Loucy (cell line): ENCODE results near the gene PLVAP.

Experiments
- H2AFZ ChIP-seq: fragments of 200-600 bp; sonication (generic); 2 replicates; pipeline ENCODE4 v1.6.0; 2016; ENCODE audit warnings: antibody characterized with exemption, mild to moderate bottlenecking, low read length, moderate library complexity
- H3F3A ChIP-seq: fragments of 200-600 bp; 2 replicates; pipeline ENCODE4 v1.6.0; 2016; ENCODE audit warnings: antibody characterized with exemption, low read depth, mild to moderate bottlenecking
- H3K27me3 ChIP-seq: fragments of 200-600 bp; sonication (generic); 2 replicates; pipeline ENCODE4 v1.6.1; 2014; ENCODE audit warnings: low read length, mild to moderate bottlenecking; ENCODE audit not compliant: insufficient read depth, poor library complexity, severe bottlenecking
- H3K36me3 ChIP-seq: fragments of 200-600 bp; sonication (generic); 2 replicates; pipeline ENCODE4 v1.6.1; 2016; ENCODE audit warnings: low read length; ENCODE audit not compliant: insufficient read depth
- H3K4me1 ChIP-seq: fragments of 200-600 bp; sonication (generic); 2 replicates; pipeline ENCODE4 v1.5.1; 2014; ENCODE audit warnings: low read length, mild to moderate bottlenecking; ENCODE audit not compliant: insufficient read depth, poor library complexity, severe bottlenecking
- H3K4me2 ChIP-seq: fragments of 200-600 bp; sonication (generic); 2 replicates; pipeline ENCODE4 v1.6.0; 2014; ENCODE audit warnings: antibody characterized with exemption, low read length, low read depth, mild to moderate bottlenecking; ENCODE audit not compliant: poor library complexity, severe bottlenecking
- H3K4me3 ChIP-seq: fragments of 200-600 bp; sonication (generic); 2 replicates; pipeline ENCODE4 v1.5.1; 2014; ENCODE audit warnings: low read length, mild to moderate bottlenecking, mixed read lengths; ENCODE audit not compliant: poor library complexity, severe bottlenecking
- H3K79me2 ChIP-seq: fragments of 200-600 bp; sonication (generic); 2 replicates; pipeline ENCODE4 v1.6.1; 2014; ENCODE audit warnings: low read length; ENCODE audit not compliant: insufficient read depth
- H3K9ac ChIP-seq: fragments of 200-600 bp; sonication (generic); 2 replicates; pipeline ENCODE4 v1.6.0; 2014; ENCODE audit warnings: mild to moderate bottlenecking, low read depth, low read length, moderate library complexity; ENCODE audit not compliant: poor library complexity, severe bottlenecking
- H3K9me2 ChIP-seq: fragments of 200-600 bp; sonication (generic); replicated peaks from 2 replicates; pipeline ENCODE4 v1.6.1; 2016; ENCODE audit warnings: low read depth, low read length, mixed read lengths
- H3K9me3 ChIP-seq: fragments of 200-600 bp; sonication (generic); 2 replicates; pipeline ENCODE4 v1.6.1; 2014; ENCODE audit warnings: mild to moderate bottlenecking, antibody characterized with exemption, low read length, low read depth; ENCODE audit not compliant: insufficient read depth
- H4K20me1 ChIP-seq: fragments of 200-600 bp; sonication (generic); 2 replicates; pipeline ENCODE4 v1.6.0; 2014; ENCODE audit warnings: antibody characterized with exemption, low read length, mild to moderate bottlenecking; ENCODE audit not compliant: insufficient read depth, poor library complexity, severe bottlenecking
- EZH2phosphoT487 ChIP-seq: fragments of 200-600 bp; IDR thresholded peaks from 2 replicates; pipeline ENCODE4 v1.6.1; 2018; ENCODE audit warnings: antibody characterized with exemption, mild to moderate bottlenecking, moderate library complexity, borderline replicate concordance
- TF ChIP-seq, protein P1 (sequence below): fragments of 200-600 bp; sonication (generic); conservative IDR thresholded peaks from 2 replicates; pipeline ENCODE4 v1.5.1; 2014; ENCODE audit warnings: mild to moderate bottlenecking, antibody characterized with exemption, low read length

The PLVAP gene

DNA sequence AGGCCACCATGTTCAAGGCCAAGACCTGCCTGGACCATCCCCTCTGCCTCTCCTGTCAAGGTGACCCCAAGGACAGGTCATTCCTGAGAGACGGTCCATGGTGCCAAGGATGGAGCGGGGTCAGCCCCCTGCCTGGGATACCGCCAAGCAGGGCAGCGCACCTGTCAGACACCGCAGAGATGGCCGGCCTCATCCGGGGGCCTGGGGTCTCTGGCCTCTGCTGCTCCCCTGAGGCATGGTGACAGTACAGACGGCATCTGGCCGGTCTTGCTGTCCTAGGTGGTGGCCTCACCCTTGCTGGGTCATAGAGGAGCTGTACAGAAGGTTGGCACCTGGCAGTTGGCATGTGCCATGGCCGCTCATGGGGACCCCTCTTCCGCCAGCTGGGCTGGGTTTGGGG lies 56.7 kb downstream of the PLVAP start:
- no peaks in the 10 kb centered on the region for H3K4me1 ChIP-seq
- H3K79me2 ChIP-seq, result no peaks in the 10 kb centered on the region
- H3K4me2 ChIP-seq, result no peak overlapping the region
- no peaks in the 10 kb centered on the region for H3K27me3 ChIP-seq
- no peaks in the 10 kb centered on the region for H3F3A ChIP-seq
- no peaks in the 10 kb centered on the region for H4K20me1 ChIP-seq
- peaks cover 39% of the 10 kb centered on the region; the same call in 1 of the 2 replicates for H3K36me3 ChIP-seq
- no peak overlapping the region for H3K4me3 ChIP-seq
- no peak overlapping the region for H2AFZ ChIP-seq
- TF ChIP-seq, protein P1, sequence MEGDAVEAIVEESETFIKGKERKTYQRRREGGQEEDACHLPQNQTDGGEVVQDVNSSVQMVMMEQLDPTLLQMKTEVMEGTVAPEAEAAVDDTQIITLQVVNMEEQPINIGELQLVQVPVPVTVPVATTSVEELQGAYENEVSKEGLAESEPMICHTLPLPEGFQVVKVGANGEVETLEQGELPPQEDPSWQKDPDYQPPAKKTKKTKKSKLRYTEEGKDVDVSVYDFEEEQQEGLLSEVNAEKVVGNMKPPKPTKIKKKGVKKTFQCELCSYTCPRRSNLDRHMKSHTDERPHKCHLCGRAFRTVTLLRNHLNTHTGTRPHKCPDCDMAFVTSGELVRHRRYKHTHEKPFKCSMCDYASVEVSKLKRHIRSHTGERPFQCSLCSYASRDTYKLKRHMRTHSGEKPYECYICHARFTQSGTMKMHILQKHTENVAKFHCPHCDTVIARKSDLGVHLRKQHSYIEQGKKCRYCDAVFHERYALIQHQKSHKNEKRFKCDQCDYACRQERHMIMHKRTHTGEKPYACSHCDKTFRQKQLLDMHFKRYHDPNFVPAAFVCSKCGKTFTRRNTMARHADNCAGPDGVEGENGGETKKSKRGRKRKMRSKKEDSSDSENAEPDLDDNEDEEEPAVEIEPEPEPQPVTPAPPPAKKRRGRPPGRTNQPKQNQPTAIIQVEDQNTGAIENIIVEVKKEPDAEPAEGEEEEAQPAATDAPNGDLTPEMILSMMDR, result no peak
- H3K9ac ChIP-seq, result no peak overlapping the region
- no peaks in the 10 kb centered on the region for H3K9me3 ChIP-seq
- H3K9me2 ChIP-seq, result no peaks in the 10 kb centered on the region

DNA sequence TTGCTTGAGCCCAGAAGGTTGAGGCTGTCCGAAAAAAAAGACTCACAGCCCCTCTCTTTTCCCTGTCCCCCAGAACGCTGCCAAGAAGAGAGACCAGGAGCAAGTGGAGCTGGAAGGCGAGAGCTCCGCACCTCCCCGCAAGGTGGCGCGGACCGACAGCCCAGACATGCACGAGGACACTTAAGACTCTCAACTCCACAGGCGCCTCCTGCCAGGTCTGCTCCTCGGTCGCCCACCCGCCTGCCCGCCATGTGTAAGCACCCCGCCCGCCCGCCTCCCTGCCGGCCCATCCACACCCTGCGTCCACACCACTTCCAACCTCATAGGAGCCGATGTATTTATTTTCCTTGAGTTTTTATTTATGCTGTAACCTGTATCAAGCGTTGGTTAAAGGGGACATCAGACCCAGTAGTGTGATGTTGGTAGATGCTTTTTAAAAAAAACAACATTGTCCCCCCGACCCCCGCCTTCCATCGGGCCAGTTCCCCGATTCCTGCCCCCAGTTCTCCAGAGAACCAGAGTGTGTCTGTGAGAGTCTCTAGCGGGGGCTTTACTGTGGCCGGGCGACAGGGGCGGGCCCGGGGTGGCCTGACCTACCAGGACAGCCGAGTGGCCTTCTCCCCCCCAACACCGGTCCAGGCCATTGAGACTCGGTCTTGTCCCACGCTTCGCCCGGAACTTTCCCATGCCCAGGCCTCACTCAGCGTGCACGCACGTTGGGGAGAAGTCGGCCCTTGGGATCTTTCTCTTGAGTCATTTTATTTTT lies 57.5 kb downstream of the PLVAP start:
- H3K4me1 ChIP-seq, result no peaks in the 10 kb centered on the region
- no peak overlapping the region for H3K4me2 ChIP-seq
- no peaks in the 10 kb centered on the region for H3K9me2 ChIP-seq
- H3K27me3 ChIP-seq, result no peaks in the 10 kb centered on the region
- no peak for TF ChIP-seq EZH2phosphoT487
- TF ChIP-seq, protein P1, result no peak
- H3K9me3 ChIP-seq, result no peaks in the 10 kb centered on the region
- H3K4me3 ChIP-seq, result no peak overlapping the region
- H3F3A ChIP-seq, result no peaks in the 10 kb centered on the region
- H4K20me1 ChIP-seq, result no peaks in the 10 kb centered on the region
- no peaks in the 10 kb centered on the region for H3K79me2 ChIP-seq
- H3K9ac ChIP-seq, result no peak overlapping the region
- H3K36me3 ChIP-seq, result peaks cover 42% of the 10 kb centered on the region; the same call in 1 of the 2 replicates
- no peak overlapping the region for H2AFZ ChIP-seq

- Histone ChIP-seq H3K4me1 (no peaks in the 10 kb centered on the region), H3K9me3 (no peaks in the 10 kb centered on the region), H2AFZ (no peak overlapping the region), H3K9ac (no peak overlapping the region), H3F3A (no peaks in the 10 kb centered on the region), H3K79me2 (no peaks in the 10 kb centered on the region; the same call in 1 of the 2 replicates), H3K4me3 (no peak overlapping the region), H3K4me2 (no peak overlapping the region), H4K20me1 (no peaks in the 10 kb centered on the region), H3K36me3 (peaks cover 49% of the 10 kb centered on the region; the same call in 1 of the 2 replicates), H3K27me3 (no peaks in the 10 kb centered on the region), H3K9me2 (no peaks in the 10 kb centered on the region)
- TF ChIP-seq, protein P1, result no peak
- no peak for TF ChIP-seq EZH2phosphoT487
These were observed 58.2 kb downstream of the PLVAP start for GRCh38 chr19:17318966-17319365.
